ENCODE results near the gene ZNF775.

DNA sequence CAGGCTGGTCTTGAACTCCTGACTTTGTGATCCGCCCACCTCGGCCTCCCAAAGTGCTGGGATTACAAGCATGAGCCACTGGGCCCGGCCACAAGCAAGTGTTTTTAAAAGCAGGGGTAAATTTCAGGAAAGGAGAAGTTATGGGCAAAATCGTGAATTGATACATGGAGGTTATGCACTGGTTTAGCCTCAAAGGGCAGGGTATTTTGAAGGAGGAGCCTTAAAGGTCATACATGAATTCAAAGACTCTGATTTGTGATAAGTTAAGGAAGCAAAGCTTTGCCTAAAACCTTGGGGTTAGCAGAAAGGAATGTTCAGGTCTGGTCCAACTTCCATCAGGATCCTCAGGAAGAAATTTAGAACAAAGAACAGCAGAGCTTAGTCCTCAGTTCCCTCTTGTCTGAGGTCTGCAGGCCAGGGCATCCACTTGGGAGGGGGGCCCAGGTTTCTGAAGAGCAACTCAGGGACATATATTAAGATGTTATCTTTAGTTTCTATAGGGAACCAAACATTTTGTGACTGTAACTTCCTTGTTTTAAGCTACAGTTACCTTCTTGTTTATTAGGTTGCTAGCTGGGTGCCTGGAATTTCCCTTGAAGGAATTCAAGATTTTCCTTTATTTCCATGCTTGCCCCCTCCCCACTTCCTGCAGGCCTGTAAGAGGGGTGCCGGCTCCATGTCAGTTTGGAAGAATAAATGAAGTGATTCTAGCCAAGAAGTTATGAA is 13.3 kb upstream of the ZNF775 start:
- TF ChIP-seq CTCF (conservative IDR thresholded peaks at IDR 0.05 in 1 of 2, IDR thresholded peaks at IDR 0.05 in 1 of 2; ENCODE audit: extremely low read depth in 1 of 2, insufficient read depth in 1 of 2, low read depth in 1 of 2, low read length in 2 of 2) (no peak), EZH2 (IDR thresholded peaks at IDR 0.05; ENCODE audit: borderline replicate concordance, low read length) (no peak)
